Karpas-422 (cell line): ENCODE data around the gene TOMM20. TPM values are rescaled to one million over a fixed set of nuclear protein-coding genes. Genes with fewer than 3 reads are reported as not detected.
A peak's percentile ranks its signal among the peaks of the same experiment; 100 is the strongest.
"Not testable (repeated sequence)": the region's sequence is repeated elsewhere in the genome, so short reads cannot be mapped to it uniquely, and the experiment has no call there.

Experiments used
- DNase-seq: peaks from one replicate; pipeline ENCODE4 v3.0.0-alpha.2; 2015
- H2AFZ ChIP-seq: fragments of 200-600 bp; sonication (generic); 2 replicates; pipeline ENCODE4 v1.6.1; 2014; ENCODE audit warnings: antibody characterized with exemption, low read length, mixed read lengths
- H3K27ac ChIP-seq: fragments of 200-600 bp; sonication (generic); 2 replicates; pipeline ENCODE4 v1.5.1; 2014; ENCODE audit warnings: mild to moderate bottlenecking, low read length, moderate library complexity
- H3K27me3 ChIP-seq: fragments of 200-600 bp; sonication (generic); 2 replicates; pipeline ENCODE4 v1.6.1; 2014; ENCODE audit warnings: low read length, mixed read lengths
- H3K36me3 ChIP-seq: fragments of 200-600 bp; sonication (generic); 2 replicates; pipeline ENCODE4 v1.6.1; 2014; ENCODE audit warnings: low read length, mixed read lengths; ENCODE audit not compliant: insufficient read depth
- H3K4me1 ChIP-seq: fragments of 200-600 bp; sonication (generic); 2 replicates; pipeline ENCODE4 v1.6.1; 2014; ENCODE audit warnings: mild to moderate bottlenecking, low read length, mixed read lengths
- H3K4me2 ChIP-seq: fragments of 200-600 bp; sonication (generic); 2 replicates; pipeline ENCODE4 v1.6.1; 2014; ENCODE audit warnings: low read length, low read depth, mild to moderate bottlenecking; ENCODE audit not compliant: poor library complexity, severe bottlenecking
- H3K4me3 ChIP-seq: fragments of 200-600 bp; sonication (generic); 2 replicates; pipeline ENCODE4 v1.5.1; 2014; ENCODE audit warnings: mild to moderate bottlenecking, antibody characterized with exemption, low read length, mixed read lengths
- H3K79me2 ChIP-seq: fragments of 200-600 bp; sonication (generic); 2 replicates; pipeline ENCODE4 v1.6.1; 2014; ENCODE audit warnings: mild to moderate bottlenecking, low read length, mixed read lengths
- H3K9ac ChIP-seq: fragments of 200-600 bp; sonication (generic); 2 replicates; pipeline ENCODE4 v1.6.0; 2014; ENCODE audit warnings: low read length
- H3K9me2 ChIP-seq: fragments of 200-600 bp; sonication (generic), shearing (Covaris generic); replicated peaks from 2 replicates; pipeline ENCODE4 v1.6.0; 2014; ENCODE audit warnings: mild to moderate bottlenecking, low read length, moderate library complexity; ENCODE audit not compliant: insufficient read depth
- H3K9me3 ChIP-seq: fragments of 300-700, 200-600 bp; sonication (generic); 2 replicates; pipeline ENCODE4 v1.6.1; 2014; ENCODE audit warnings: low read length, mixed read lengths
- H4K20me1 ChIP-seq: fragments of 200-600 bp; sonication (generic); 2 replicates; pipeline ENCODE4 v1.6.1; 2014; ENCODE audit warnings: mild to moderate bottlenecking, antibody characterized with exemption, low read length, low read depth; ENCODE audit not compliant: insufficient read depth
- total RNA-seq: library from RNA; depleted of rRNA; stranded (reverse); fragments of >200 nt; shearing (Covaris generic); gene quantifications from 2 replicates; pipeline ENCODE4 v1.2.3, GENCODE V29; 2014; ENCODE audit warnings: low replicate concordance

The TOMM20 gene
- total RNA-seq, 1 experiment from 2014 or later: 113 TPM

- 0 out of 2 replicates have a peak, but pooled peaks cover 3% of the 10 kb centered on the region for H3K36me3 ChIP-seq
- no peaks in the 10 kb centered on the region for H3K9me2 ChIP-seq
- H3K9me3 ChIP-seq: no peaks in the 10 kb centered on the region
- no peak overlapping the region for H3K27ac ChIP-seq
- H2AFZ ChIP-seq: no peak overlapping the region
- no peaks in the 10 kb centered on the region for H3K79me2 ChIP-seq
- H3K4me1 ChIP-seq: peaks cover 73% of the 10 kb centered on the region
- H3K27me3 ChIP-seq: no peaks in the 10 kb centered on the region
- no peak overlapping the region for H3K9ac ChIP-seq
- DNase-seq: no peak
- no peak overlapping the region for H3K4me2 ChIP-seq
- H4K20me1 ChIP-seq: no peaks in the 10 kb centered on the region
- H3K4me3 ChIP-seq: no peak overlapping the region
Observed at GRCh38 chr1:235102993-235103411, 25.6 kb downstream of the TOMM20 start.

DNA sequence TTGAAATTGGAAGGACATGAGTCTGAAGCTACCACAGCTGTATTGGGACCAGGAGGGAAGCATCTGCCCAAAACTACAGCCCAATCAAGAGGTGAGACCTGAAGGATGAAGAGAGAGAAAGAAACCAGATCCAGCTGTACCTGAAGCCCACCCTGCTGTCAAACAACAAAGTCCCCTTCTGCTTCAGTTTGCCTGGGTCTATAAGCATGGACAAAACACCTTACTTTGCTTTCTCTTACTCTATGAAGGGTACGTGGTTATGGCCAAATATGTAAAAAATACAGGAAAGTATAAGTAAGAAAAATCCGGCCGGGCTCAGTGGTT is 26.4 kb downstream of the TOMM20 start:
- H3K27me3 ChIP-seq: no peaks in the 10 kb centered on the region
- no peak overlapping the region for H2AFZ ChIP-seq
- no peak overlapping the region for H3K4me2 ChIP-seq
- 0 out of 2 replicates have a peak, but pooled peaks cover 3% of the 10 kb centered on the region for H3K36me3 ChIP-seq
- DNase-seq: no peak
- H3K9me3 ChIP-seq: no peaks in the 10 kb centered on the region
- no peaks in the 10 kb centered on the region for H3K79me2 ChIP-seq
- H3K9ac ChIP-seq: no peak overlapping the region
- H3K9me2 ChIP-seq: no peaks in the 10 kb centered on the region
- no peaks in the 10 kb centered on the region for H4K20me1 ChIP-seq
- H3K4me3 ChIP-seq: no peak overlapping the region
- H3K4me1 ChIP-seq: peaks cover 69% of the 10 kb centered on the region
- H3K27ac ChIP-seq: no peak overlapping the region

- 0 out of 2 replicates have a peak, but pooled peaks cover 3% of the 10 kb centered on the region for H3K36me3 ChIP-seq
- no peak overlapping the region for H3K9ac ChIP-seq
- H3K4me2 ChIP-seq: no peak overlapping the region
- no peaks in the 10 kb centered on the region for H3K9me2 ChIP-seq
- peaks cover 63% of the 10 kb centered on the region for H3K4me1 ChIP-seq
- H3K27ac ChIP-seq: no peak overlapping the region
- no peak overlapping the region for H2AFZ ChIP-seq
- no peak for DNase-seq
- no peaks in the 10 kb centered on the region for H3K9me3 ChIP-seq
- H4K20me1 ChIP-seq: no peaks in the 10 kb centered on the region
- no peak overlapping the region for H3K4me3 ChIP-seq
- no peaks in the 10 kb centered on the region for H3K79me2 ChIP-seq
- H3K27me3 ChIP-seq: no peaks in the 10 kb centered on the region
Observed at GRCh38 chr1:235101558-235102258, 26.9 kb downstream of the TOMM20 start.

- Histone ChIP-seq H3K9me3 (no peaks in the 10 kb centered on the region), H3K4me1 (peaks cover 52% of the 10 kb centered on the region), H2AFZ (no peak overlapping the region), H3K9ac (peak overlapping the region; percentile 63), H3K27ac (peak overlapping the region; percentile 93), H3K4me3 (peak overlapping the region; percentile 62), H3K79me2 (no peaks in the 10 kb centered on the region), H3K36me3 (0 out of 2 replicates have a peak, but pooled peaks cover 3% of the 10 kb centered on the region), H4K20me1 (no peaks in the 10 kb centered on the region), H3K27me3 (no peaks in the 10 kb centered on the region), H3K9me2 (no peaks in the 10 kb centered on the region), H3K4me2 (peak overlapping the region; percentile 88)
- peak; percentile 94 for DNase-seq
Observed at GRCh38 chr1:235100194-235100772, 28.4 kb downstream of the TOMM20 start.

- Histone ChIP-seq H3K9me2 (no peaks in the 10 kb centered on the region), H4K20me1 (no peaks in the 10 kb centered on the region), H3K27me3 (no peaks in the 10 kb centered on the region), H3K4me2 (peak overlapping the region; percentile 88), H3K9ac (no peak overlapping the region), H2AFZ (no peak overlapping the region), H3K27ac (no peak overlapping the region), H3K36me3 (0 out of 2 replicates have a peak, but pooled peaks cover 3% of the 10 kb centered on the region), H3K79me2 (no peaks in the 10 kb centered on the region), H3K9me3 (no peaks in the 10 kb centered on the region), H3K4me1 (peaks cover 39% of the 10 kb centered on the region), H3K4me3 (no peak overlapping the region)
- DNase-seq: no peak
Observed at GRCh38 chr1:235098991-235099390, 29.6 kb downstream of the TOMM20 start.

DNA sequence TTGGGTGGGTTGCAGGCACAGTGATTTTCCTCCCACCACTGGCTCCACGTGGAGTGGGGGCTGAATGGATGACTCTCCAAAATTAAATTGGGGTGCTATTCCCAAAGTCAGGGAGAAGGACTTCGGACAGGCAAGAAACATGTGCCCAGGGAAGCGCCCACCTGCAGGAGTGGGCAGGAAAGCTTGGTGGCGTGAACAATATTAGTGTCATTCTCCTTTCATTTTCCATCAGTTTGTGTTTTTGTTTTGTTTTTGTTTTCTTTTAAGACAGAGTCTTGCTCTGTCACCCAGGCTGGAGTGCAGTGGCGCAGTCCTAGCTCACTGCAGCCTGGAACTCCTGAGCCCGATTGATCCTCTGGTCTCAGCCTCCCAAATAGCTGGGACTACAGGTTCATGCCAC is 30.1 kb downstream of the TOMM20 start:
- Histone ChIP-seq H4K20me1 (no peaks in the 10 kb centered on the region), H3K9me3 (no peaks in the 10 kb centered on the region), H3K4me2 (no peak overlapping the region), H3K79me2 (no peaks in the 10 kb centered on the region), H3K27me3 (no peaks in the 10 kb centered on the region), H3K4me1 (peaks cover 34% of the 10 kb centered on the region), H3K9me2 (no peaks in the 10 kb centered on the region), H3K27ac (no peak overlapping the region), H3K36me3 (no peaks in the 10 kb centered on the region), H3K9ac (no peak overlapping the region), H2AFZ (no peak overlapping the region), H3K4me3 (no peak overlapping the region)
- no peak for DNase-seq

DNA sequence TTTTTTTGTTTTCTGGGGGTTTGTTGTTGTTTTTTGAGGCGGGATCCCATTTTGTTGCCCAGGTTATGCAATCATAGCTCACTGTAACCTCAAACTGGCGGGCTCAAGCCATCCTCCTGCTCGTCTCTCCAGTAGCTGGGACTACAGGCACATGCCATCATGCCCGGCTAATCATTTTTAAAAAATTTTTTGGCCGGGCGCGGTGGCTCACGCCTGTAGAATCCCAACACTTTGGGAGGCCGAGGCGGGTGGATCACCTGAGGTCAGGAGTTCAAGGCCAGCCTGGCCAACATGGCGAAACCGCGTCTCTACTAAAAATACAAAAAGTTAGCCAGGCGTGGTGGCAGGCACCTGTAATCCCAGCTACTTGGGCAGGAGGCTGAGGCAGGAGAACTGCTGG is 31.1 kb downstream of the TOMM20 start:
- not testable (repeated sequence) for H3K36me3 ChIP-seq, H3K79me2 ChIP-seq, H3K9me2 ChIP-seq, DNase-seq, H3K4me2 ChIP-seq, H3K27ac ChIP-seq, H3K27me3 ChIP-seq, H3K4me3 ChIP-seq, H3K9me3 ChIP-seq, H3K9ac ChIP-seq, H2AFZ ChIP-seq, H4K20me1 ChIP-seq
- H3K4me1 ChIP-seq: peaks cover 29% of the 10 kb centered on the region

- H3K9me3 ChIP-seq: no peaks in the 10 kb centered on the region
- H4K20me1 ChIP-seq: no peaks in the 10 kb centered on the region
- H3K4me1 ChIP-seq: peaks cover 24% of the 10 kb centered on the region
- no peaks in the 10 kb centered on the region for H3K36me3 ChIP-seq
- no peak overlapping the region for H2AFZ ChIP-seq
- DNase-seq: no peak
- no peaks in the 10 kb centered on the region for H3K9me2 ChIP-seq
- H3K4me2 ChIP-seq: no peak overlapping the region
- no peak overlapping the region for H3K4me3 ChIP-seq
- H3K27ac ChIP-seq: no peak overlapping the region
- H3K79me2 ChIP-seq: no peaks in the 10 kb centered on the region
- H3K27me3 ChIP-seq: no peaks in the 10 kb centered on the region
- no peak overlapping the region for H3K9ac ChIP-seq
Observed at GRCh38 chr1:235095938-235096562, 32.6 kb downstream of the TOMM20 start.
